Measurements from ENCODE around the gene MRPL51. TPM values are rescaled to one million over a fixed set of nuclear protein-coding genes. Genes with fewer than 3 reads are reported as not detected.

Gene MRPL51
- total and polyA plus RNA-seq, 10 of the 15 experiments (the other 5 are each of a cell fraction or from before 2014, with no cell fraction given): 137 to 1,202 (median 267) TPM

DNA sequence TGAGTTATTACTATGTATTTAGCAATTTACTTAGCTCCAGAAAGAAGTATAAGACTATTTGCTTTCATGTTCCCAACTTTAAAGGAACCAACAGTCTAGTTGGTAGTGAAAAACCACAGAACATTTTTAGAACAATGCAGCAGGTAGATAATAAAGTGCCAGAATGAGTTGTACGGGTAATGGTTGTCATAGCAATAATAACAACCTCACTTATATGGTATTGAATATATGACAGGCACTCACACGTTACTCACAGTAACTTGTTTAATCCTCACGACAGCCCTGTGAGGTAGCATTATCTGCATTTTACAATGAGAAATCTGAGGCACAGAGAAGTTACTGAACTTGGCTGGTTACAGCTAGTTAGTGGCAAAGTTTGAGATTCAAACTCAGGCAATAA lies 30.6 kb upstream of the MRPL51 start:
- RAD21 ChIA-PET (ENCODE audit: unreplicated experiment): interaction anchor here (0.6 kb wide), 1 partner anchor 165 kb away, joined by 3 read pairs; the partner anchor contains the start of gene ZNF384
- BruUV-seq (replicated peaks): no TSS peak

More for the DNA sequence above, 30.6 kb upstream of the MRPL51 start:
- Histone ChIP-seq H3K4me1 (ENCODE audit: control insufficient read depth, insufficient read depth, low read length) (no peaks in the 10 kb centered on the region), H3K9me3 (replicated peaks; ENCODE audit: control insufficient read depth, insufficient read depth, low read length) (no peaks in the 10 kb centered on the region), H3K4me3 (no peak overlapping the region), H3K9ac (ENCODE audit: control insufficient read depth, insufficient read depth, low read length) (no peak overlapping the region), H3K27ac (ENCODE audit: control insufficient read depth, insufficient read depth) (no peak overlapping the region), H3K36me3 (ENCODE audit: control insufficient read depth in 2 of 2, insufficient read depth in 2 of 2, low read length in 1 of 2) (peaks cover 58 to 77% of the 10 kb centered on the region in 2 experiments), H3K79me2 (ENCODE audit: control insufficient read depth, insufficient read depth, low read length) (no peaks in the 10 kb centered on the region), H3K27me3 (replicated peaks in 1 of 2; ENCODE audit: control insufficient read depth in 2 of 2, insufficient read depth in 2 of 2, low read length in 1 of 2) (no peaks in the 10 kb centered on the region), H4K20me1 (ENCODE audit: control insufficient read depth, insufficient read depth) (no peaks in the 10 kb centered on the region), H2AFZ (ENCODE audit: control insufficient read depth, low read depth, low read length) (no peak overlapping the region), H3K4me2 (ENCODE audit: control insufficient read depth, insufficient read depth) (no peak overlapping the region)
- ChIA-PET SMC1A (ENCODE audit: uncharacterized antibody, unreplicated experiment) (interaction anchor here (1.0 to 1.6 kb wide), 2 partner anchors 16 to 30 kb away, joined by 3 to 4 read pairs; no protein-coding TSS in a partner anchor), CTCF (no interaction called here), POLR2A (interaction anchor here (1.3 kb wide), 1 partner anchor 9 kb away, joined by 3 read pairs; no protein-coding TSS in a partner anchor)
- whole genome bisulfite sequencing (ENCODE audit: insufficient coverage, insufficient replicate concordance, low lambda C conversion rate, missing lambda C conversion rate): 98% methylated on average over 3 of the region's 3 CpGs
- FAIRE-seq (no peak), DNase-seq (ENCODE audit: low read depth, low spot score) (no peak), ATAC-seq (no peak)
- TF ChIP-seq SIN3A (IDR thresholded peaks at IDR 0.05; ENCODE audit: low read depth, low read length) (no peak), BHLHE40 (IDR thresholded peaks at IDR 0.05; ENCODE audit: borderline replicate concordance in 1 of 2, low read depth in 2 of 2, low read length in 1 of 2) (no peak), CBFB (IDR thresholded peaks at IDR 0.05; ENCODE audit: low read depth) (no peak), NFXL1 (IDR thresholded peaks at IDR 0.05; ENCODE audit: borderline replicate concordance) (no peak), SRF (IDR thresholded peaks at IDR 0.05; ENCODE audit: low read depth in 2 of 2, low read length in 2 of 2) (no peak), CBX5 (IDR thresholded peaks at IDR 0.05; ENCODE audit: low read depth) (no peak), MXI1 (IDR thresholded peaks at IDR 0.05; ENCODE audit: low read depth, low read length) (no peak), HDGF (IDR thresholded peaks at IDR 0.05) (no peak)
- TF ChIP-seq, protein P1, sequence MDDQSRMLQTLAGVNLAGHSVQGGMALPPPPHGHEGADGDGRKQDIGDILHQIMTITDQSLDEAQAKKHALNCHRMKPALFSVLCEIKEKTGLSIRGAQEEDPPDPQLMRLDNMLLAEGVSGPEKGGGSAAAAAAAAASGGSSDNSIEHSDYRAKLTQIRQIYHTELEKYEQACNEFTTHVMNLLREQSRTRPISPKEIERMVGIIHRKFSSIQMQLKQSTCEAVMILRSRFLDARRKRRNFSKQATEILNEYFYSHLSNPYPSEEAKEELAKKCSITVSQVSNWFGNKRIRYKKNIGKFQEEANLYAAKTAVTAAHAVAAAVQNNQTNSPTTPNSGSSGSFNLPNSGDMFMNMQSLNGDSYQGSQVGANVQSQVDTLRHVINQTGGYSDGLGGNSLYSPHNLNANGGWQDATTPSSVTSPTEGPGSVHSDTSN (IDR thresholded peaks at IDR 0.05; ENCODE audit: insufficient replicate concordance, low read depth, low read length): no peak
- TF ChIP-seq, protein P2, sequence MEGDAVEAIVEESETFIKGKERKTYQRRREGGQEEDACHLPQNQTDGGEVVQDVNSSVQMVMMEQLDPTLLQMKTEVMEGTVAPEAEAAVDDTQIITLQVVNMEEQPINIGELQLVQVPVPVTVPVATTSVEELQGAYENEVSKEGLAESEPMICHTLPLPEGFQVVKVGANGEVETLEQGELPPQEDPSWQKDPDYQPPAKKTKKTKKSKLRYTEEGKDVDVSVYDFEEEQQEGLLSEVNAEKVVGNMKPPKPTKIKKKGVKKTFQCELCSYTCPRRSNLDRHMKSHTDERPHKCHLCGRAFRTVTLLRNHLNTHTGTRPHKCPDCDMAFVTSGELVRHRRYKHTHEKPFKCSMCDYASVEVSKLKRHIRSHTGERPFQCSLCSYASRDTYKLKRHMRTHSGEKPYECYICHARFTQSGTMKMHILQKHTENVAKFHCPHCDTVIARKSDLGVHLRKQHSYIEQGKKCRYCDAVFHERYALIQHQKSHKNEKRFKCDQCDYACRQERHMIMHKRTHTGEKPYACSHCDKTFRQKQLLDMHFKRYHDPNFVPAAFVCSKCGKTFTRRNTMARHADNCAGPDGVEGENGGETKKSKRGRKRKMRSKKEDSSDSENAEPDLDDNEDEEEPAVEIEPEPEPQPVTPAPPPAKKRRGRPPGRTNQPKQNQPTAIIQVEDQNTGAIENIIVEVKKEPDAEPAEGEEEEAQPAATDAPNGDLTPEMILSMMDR (IDR thresholded peaks at IDR 0.05 in 2 of 3, conservative IDR thresholded peaks at IDR 0.05 in 1 of 3; ENCODE audit: control insufficient read depth in 2 of 3, extremely low read depth in 1 of 3, insufficient read depth in 1 of 3, low read depth in 3 of 3, low read length in 3 of 3): no peak
- intact Hi-C loops (cut with micrococcal nuclease; ENCODE audit: unreplicated experiment): no loop called here
- in situ Hi-C loops (cut with MboI): no loop called here

Measured in GM12878 (cell line).